OCI-LY7 (cell line): Measurements from ENCODE around the gene MPV17L2. TPM values are rescaled to one million over a fixed set of nuclear protein-coding genes. Genes with fewer than 3 reads are reported as not detected.

Experiments used
- BruUV-seq: library from RNA; stranded (reverse); fragments of 400-500 nt; replicated peaks from 2 replicates; lab custom pipeline; 2021; lab: Mats Ljungman, UMichigan
- CTCF ChIA-PET: fragments of 300-600 bp; sonication (Branson Sonifier 250); formaldehyde crosslinking; loops from one replicate; lab custom pipeline; 2022; ENCODE audit warnings: antibody characterized with exemption; ENCODE audit not compliant: unreplicated experiment; lab: Charles Lee
- POLR2A ChIA-PET: fragments of 300-600 bp; sonication (Branson Sonifier 250); formaldehyde crosslinking; loops from one replicate; lab custom pipeline; 2022; ENCODE audit warnings: antibody characterized with exemption; lab: Charles Lee
- DNase-seq: peaks from one replicate; pipeline ENCODE4 v3.0.0-alpha.2; 2015; ENCODE audit warnings: low spot score
- H2AFZ ChIP-seq: fragments of 200-600 bp; sonication (generic), shearing (Covaris generic); 2 replicates; pipeline ENCODE4 v1.6.1; 2014; ENCODE audit warnings: mild to moderate bottlenecking, antibody characterized with exemption, low read length, moderate library complexity
- H3K27ac ChIP-seq: fragments of 200-600 bp; sonication (generic); 2 replicates; pipeline ENCODE4 v1.5.1; 2014; ENCODE audit warnings: mixed run types, low read depth, mild to moderate bottlenecking, moderate library complexity, low read length, inconsistent platforms; ENCODE audit not compliant: poor library complexity, severe bottlenecking
- H3K36me3 ChIP-seq: fragments of 200-600 bp; sonication (generic); 2 replicates; pipeline ENCODE4 v1.6.1; 2014; ENCODE audit warnings: mild to moderate bottlenecking, antibody characterized with exemption, low read length, moderate library complexity, mixed read lengths; ENCODE audit not compliant: insufficient read depth
- H3K4me1 ChIP-seq: fragments of 200-600 bp; sonication (generic); 2 replicates; pipeline ENCODE4 v1.5.1; 2014; ENCODE audit warnings: mild to moderate bottlenecking, low read length; ENCODE audit not compliant: insufficient read depth, poor library complexity, severe bottlenecking
- H3K4me2 ChIP-seq: fragments of 200-600 bp; sonication (generic); 2 replicates; pipeline ENCODE4 v1.6.1; 2014; ENCODE audit warnings: mild to moderate bottlenecking, low read length
- H3K4me3 ChIP-seq: fragments of 200-600 bp; sonication (generic); 2 replicates; pipeline ENCODE4 v1.5.1; 2014; ENCODE audit warnings: mild to moderate bottlenecking, low read depth, low read length; ENCODE audit not compliant: poor library complexity, severe bottlenecking
- H3K79me2 ChIP-seq: fragments of 200-600 bp; sonication (generic); 2 replicates; pipeline ENCODE4 v1.6.1; 2016; ENCODE audit warnings: low read depth, mild to moderate bottlenecking, low read length, moderate library complexity, mixed read lengths; ENCODE audit not compliant: insufficient read depth
- H3K9me2 ChIP-seq: fragments of 200-600 bp; sonication (generic); 2 replicates; pipeline ENCODE4 v1.6.1; 2016; ENCODE audit warnings: mild to moderate bottlenecking, low read length, mixed read lengths; ENCODE audit not compliant: insufficient read depth
- H3K9me3 ChIP-seq: fragments of 200-600 bp; sonication (generic); 2 replicates; pipeline ENCODE4 v1.6.1; 2014; ENCODE audit warnings: mild to moderate bottlenecking, mixed run types, low read length, mixed read lengths
- H4K20me1 ChIP-seq: fragments of 200-600 bp; sonication (generic); 2 replicates; pipeline ENCODE4 v1.6.1; 2014; ENCODE audit warnings: mild to moderate bottlenecking, antibody characterized with exemption, low read length, moderate library complexity, mixed read lengths; ENCODE audit not compliant: insufficient read depth
- EZH2phosphoT487 ChIP-seq: fragments of 200-600 bp; sonication (generic); IDR thresholded peaks from 2 replicates; pipeline ENCODE4 v1.6.1; 2018; ENCODE audit warnings: low read depth, borderline replicate concordance, mild to moderate bottlenecking, mixed run types, antibody characterized with exemption, low read length, moderate library complexity, mixed read lengths
- intact Hi-C: fragments of 100-400 bp; cut with micrococcal nuclease; formaldehyde crosslinking; loops from one replicate; pipeline ENCODE4 v1.10.0; 2022; ENCODE audit not compliant: unreplicated experiment
- total RNA-seq, 2 experiments: library from RNA; depleted of rRNA in 1 of 2; stranded (reverse); fragments of >200 nt in 1 of 2; shearing (Covaris generic) in 1 of 2; gene quantifications; 2 replicates each; pipeline ENCODE4 v1.2.3, GENCODE V29; 2014 to 2022
- TF ChIP-seq, protein P1 (sequence below): fragments of 200-600 bp; sonication (generic); conservative IDR thresholded peaks from 2 replicates; pipeline ENCODE4 v1.5.1; 2014; ENCODE audit warnings: mild to moderate bottlenecking, antibody characterized with exemption, low read length, moderate library complexity, mixed read lengths

The MPV17L2 gene
- total RNA-seq, 2 experiments from 2014 or later = 22.6 to 23.7 TPM

GRCh38 chr19:18202397-18202777 is 9.4 kb downstream of the MPV17L2 start:
- no TSS peak for BruUV-seq
- H3K9me3 ChIP-seq = no peaks in the 10 kb centered on the region
- peaks cover 26% of the 10 kb centered on the region for H3K4me1 ChIP-seq
- H3K79me2 ChIP-seq = peaks cover 32% of the 10 kb centered on the region
- CTCF ChIA-PET = no interaction called here
- H4K20me1 ChIP-seq = no peaks in the 10 kb centered on the region; the same call in 1 of the 2 replicates
- no peaks in the 10 kb centered on the region for H3K9me2 ChIP-seq
- no peak for DNase-seq
- H3K4me2 ChIP-seq = peak overlapping the region; percentile 78
- peaks cover 50% of the 10 kb centered on the region for H3K36me3 ChIP-seq
- TF ChIP-seq, protein P1, sequence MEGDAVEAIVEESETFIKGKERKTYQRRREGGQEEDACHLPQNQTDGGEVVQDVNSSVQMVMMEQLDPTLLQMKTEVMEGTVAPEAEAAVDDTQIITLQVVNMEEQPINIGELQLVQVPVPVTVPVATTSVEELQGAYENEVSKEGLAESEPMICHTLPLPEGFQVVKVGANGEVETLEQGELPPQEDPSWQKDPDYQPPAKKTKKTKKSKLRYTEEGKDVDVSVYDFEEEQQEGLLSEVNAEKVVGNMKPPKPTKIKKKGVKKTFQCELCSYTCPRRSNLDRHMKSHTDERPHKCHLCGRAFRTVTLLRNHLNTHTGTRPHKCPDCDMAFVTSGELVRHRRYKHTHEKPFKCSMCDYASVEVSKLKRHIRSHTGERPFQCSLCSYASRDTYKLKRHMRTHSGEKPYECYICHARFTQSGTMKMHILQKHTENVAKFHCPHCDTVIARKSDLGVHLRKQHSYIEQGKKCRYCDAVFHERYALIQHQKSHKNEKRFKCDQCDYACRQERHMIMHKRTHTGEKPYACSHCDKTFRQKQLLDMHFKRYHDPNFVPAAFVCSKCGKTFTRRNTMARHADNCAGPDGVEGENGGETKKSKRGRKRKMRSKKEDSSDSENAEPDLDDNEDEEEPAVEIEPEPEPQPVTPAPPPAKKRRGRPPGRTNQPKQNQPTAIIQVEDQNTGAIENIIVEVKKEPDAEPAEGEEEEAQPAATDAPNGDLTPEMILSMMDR = no peak
- no peak for TF ChIP-seq EZH2phosphoT487
- H3K4me3 ChIP-seq = peak overlapping the region; percentile 80
- no peak overlapping the region for H3K27ac ChIP-seq
- no peak overlapping the region for H2AFZ ChIP-seq
- intact Hi-C loops = no loop called here
- POLR2A ChIA-PET = no interaction called here

GRCh38 chr19:18202778-18203407 is 9.9 kb downstream of the MPV17L2 start:
- Histone ChIP-seq H3K9me3 (no peaks in the 10 kb centered on the region), H3K4me3 (peak overlapping the region; percentile 80), H3K4me1 (peaks cover 26% of the 10 kb centered on the region), H3K4me2 (peak overlapping the region; percentile 78), H4K20me1 (no peaks in the 10 kb centered on the region; the same call in 1 of the 2 replicates), H3K9me2 (no peaks in the 10 kb centered on the region), H3K27ac (peak overlapping the region; percentile 47), H3K79me2 (peaks cover 32% of the 10 kb centered on the region), H3K36me3 (peaks cover 45% of the 10 kb centered on the region), H2AFZ (peak overlapping the region; percentile 30; the same call in 1 of the 2 replicates)
- ChIA-PET POLR2A (interaction anchor here (0.6 kb wide), 1 partner anchor 959 kb away, joined by 3 read pairs; no protein-coding TSS in a partner anchor), CTCF (interaction anchor here (1.0 kb wide), 1 partner anchor 126 kb away, joined by 6 read pairs; no protein-coding TSS in a partner anchor)
- peak; percentile 70 for DNase-seq
- no TSS peak for BruUV-seq
- intact Hi-C loops = no loop called here
- TF ChIP-seq, protein P1 = peak; percentile 73
- TF ChIP-seq EZH2phosphoT487 = no peak

DNA sequence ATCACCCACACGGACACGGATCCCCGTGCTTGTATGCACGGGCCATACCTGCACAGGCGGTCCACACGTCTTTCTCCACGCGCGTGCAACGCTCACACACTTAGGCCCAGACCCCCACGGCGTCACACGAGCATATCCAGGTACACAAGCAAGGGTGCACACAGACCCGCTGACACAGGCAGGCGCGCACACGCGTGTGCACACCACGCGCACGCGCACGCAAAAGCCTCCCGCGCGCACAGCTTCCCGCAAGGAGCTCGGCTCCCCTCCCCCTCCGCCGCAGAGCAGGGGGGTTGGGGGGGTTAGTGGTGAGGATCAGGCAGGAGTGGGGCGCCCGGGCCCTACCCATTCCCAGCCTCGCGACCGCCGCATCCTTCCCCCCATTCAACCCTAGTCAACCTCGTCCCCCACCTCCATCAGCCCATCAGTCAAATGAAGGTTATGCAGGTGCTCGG is 10.4 kb downstream of the MPV17L2 start:
- TF ChIP-seq EZH2phosphoT487 = no peak
- TF ChIP-seq, protein P1 = no peak
- ChIA-PET POLR2A (interaction anchor here (0.6 to 2.7 kb wide), 4 partner anchors 10 to 958 kb away, joined by 3 to 8 read pairs (median 4); partner anchors contain the start of gene MPV17L2), CTCF (interaction anchor here (0.9 to 1.0 kb wide), 2 partner anchors 41 to 125 kb away, joined by 4 to 6 read pairs; no protein-coding TSS in a partner anchor)
- H3K9me3 ChIP-seq = no peaks in the 10 kb centered on the region
- BruUV-seq = no TSS peak
- peaks cover 29% of the 10 kb centered on the region for H3K4me1 ChIP-seq
- H3K79me2 ChIP-seq = peaks cover 32% of the 10 kb centered on the region
- intact Hi-C loops = no loop called here
- H3K36me3 ChIP-seq = peaks cover 40% of the 10 kb centered on the region
- no peaks in the 10 kb centered on the region for H3K9me2 ChIP-seq
- peak overlapping the region; percentile 78 for H3K4me2 ChIP-seq
- no peaks in the 10 kb centered on the region; the same call in 1 of the 2 replicates for H4K20me1 ChIP-seq
- peak; percentile 60 for DNase-seq
- peak overlapping the region; percentile 80 for H3K4me3 ChIP-seq
- peak overlapping the region; percentile 47 for H3K27ac ChIP-seq
- peak overlapping the region; percentile 30; the same call in 1 of the 2 replicates for H2AFZ ChIP-seq
